HG03558 (cell line): ENCODE results near the gene SLC66A1.

Source experiments
- ATAC-seq: cut with Tn5 transposase; IDR thresholded peaks from one replicate; pipeline ENCODE4 v1.9.1; 2021; ENCODE audit warnings: moderate number of reproducible peaks; ENCODE audit not compliant: unreplicated experiment; ENCODE audit errors: extremely low read depth

Gene SLC66A1

GRCh38 chr1:19358710-19359109, 46.6 kb downstream of the SLC66A1 start:
- ATAC-seq = no peak

- ATAC-seq = no peak
Observed at GRCh38 chr1:19359357-19359756, 47.2 kb downstream of the SLC66A1 start.

- ATAC-seq = no peak
Observed at GRCh38 chr1:19360016-19360415, 47.9 kb downstream of the SLC66A1 start.

- ATAC-seq = no peak
Observed at GRCh38 chr1:19360432-19360831, 48.3 kb downstream of the SLC66A1 start.

GRCh38 chr1:19360843-19361610, 48.9 kb downstream of the SLC66A1 start:
- ATAC-seq = no peak

GRCh38 chr1:19361611-19362147, 49.6 kb downstream of the SLC66A1 start:
- no peak for ATAC-seq

GRCh38 chr1:19363536-19364152, 51.5 kb downstream of the SLC66A1 start:
- ATAC-seq = no peak

- no peak for ATAC-seq
Observed at GRCh38 chr1:19365721-19366120, 53.6 kb downstream of the SLC66A1 start.

- no peak for ATAC-seq
Observed at GRCh38 chr1:19366599-19367536, 54.7 kb downstream of the SLC66A1 start.

- no peak for ATAC-seq
Observed at GRCh38 chr1:19367584-19368041, 55.5 kb downstream of the SLC66A1 start.

- no peak for ATAC-seq
Observed at GRCh38 chr1:19368050-19368449, 55.9 kb downstream of the SLC66A1 start.

GRCh38 chr1:19368964-19369363, 56.8 kb downstream of the SLC66A1 start:
- ATAC-seq = no peak

- ATAC-seq = no peak
Observed at GRCh38 chr1:19369396-19370090, 57.4 kb downstream of the SLC66A1 start.

- no peak for ATAC-seq
Observed at GRCh38 chr1:19370453-19371170, 58.5 kb downstream of the SLC66A1 start.

- ATAC-seq = no peak
Observed at GRCh38 chr1:19371226-19372135, 59.4 kb downstream of the SLC66A1 start.

- no peak for ATAC-seq
Observed at GRCh38 chr1:19372136-19372514, 60.0 kb downstream of the SLC66A1 start.

- no peak for ATAC-seq
Observed at GRCh38 chr1:19372602-19373001, 60.5 kb downstream of the SLC66A1 start.
